Activated naive CD4-positive, alpha-beta T cell treated with anti-CD3 and anti-CD28 coated beads, Interleukin-2, amount 50 U/mL, for 24 hours (primary cell): Measurements from ENCODE around the gene ANKUB1.

Experiments used
- H3K27ac Mint-ChIP-seq: one replicate; pipeline ENCODE4 v1.8.0; 2021; ENCODE audit warnings: mild to moderate bottlenecking, mixed read lengths
- H3K27me3 Mint-ChIP-seq: one replicate; pipeline ENCODE4 v1.8.0; 2021; ENCODE audit warnings: mixed read lengths
- H3K36me3 Mint-ChIP-seq: one replicate; pipeline ENCODE4 v1.8.0; 2021; ENCODE audit warnings: mixed read lengths
- H3K4me1 Mint-ChIP-seq: one replicate; pipeline ENCODE4 v1.8.0; 2021; ENCODE audit warnings: mixed read lengths
- H3K4me3 Mint-ChIP-seq: one replicate; pipeline ENCODE4 v1.8.0; 2021; ENCODE audit warnings: mild to moderate bottlenecking, mixed read lengths
- H3K9me3 Mint-ChIP-seq: one replicate; pipeline ENCODE4 v1.8.0; 2021; ENCODE audit warnings: mixed read lengths

Gene ANKUB1

DNA sequence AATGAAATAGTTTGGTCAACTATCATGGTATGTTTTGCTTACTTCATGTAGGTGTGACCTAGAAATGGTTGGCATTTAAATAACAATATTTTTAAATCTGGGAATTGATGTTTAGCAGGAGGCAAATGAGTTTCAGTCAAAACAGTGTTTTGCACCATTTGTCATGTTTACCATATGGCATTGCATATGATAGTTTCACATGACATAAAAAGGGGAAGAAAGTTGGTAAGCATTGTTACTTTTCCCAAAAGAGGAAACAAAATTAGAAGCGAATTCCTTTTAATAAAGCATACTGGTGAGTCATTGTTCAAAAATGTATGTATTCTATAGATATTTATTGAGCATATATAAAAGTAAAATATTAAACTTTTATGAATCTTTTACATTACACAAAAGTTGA is 23.0 kb upstream of the ANKUB1 start:
- H3K27ac Mint-ChIP-seq: no peak overlapping the region
- H3K27me3 Mint-ChIP-seq: no peaks in the 10 kb centered on the region
- no peaks in the 10 kb centered on the region for H3K9me3 Mint-ChIP-seq
- peaks cover 68% of the 10 kb centered on the region for H3K4me1 Mint-ChIP-seq
- peak overlapping the region; percentile 98 for H3K4me3 Mint-ChIP-seq
- peaks cover 2% of the 10 kb centered on the region for H3K36me3 Mint-ChIP-seq

GRCh38 chr3:149813367-149814281 is 21.3 kb upstream of the ANKUB1 start:
- H3K4me1 Mint-ChIP-seq: peaks cover 54% of the 10 kb centered on the region
- peak overlapping the region; percentile 100 for H3K27ac Mint-ChIP-seq
- no peaks in the 10 kb centered on the region for H3K27me3 Mint-ChIP-seq
- H3K36me3 Mint-ChIP-seq: peaks cover 2% of the 10 kb centered on the region
- H3K9me3 Mint-ChIP-seq: no peaks in the 10 kb centered on the region
- peak overlapping the region; percentile 98 for H3K4me3 Mint-ChIP-seq

DNA sequence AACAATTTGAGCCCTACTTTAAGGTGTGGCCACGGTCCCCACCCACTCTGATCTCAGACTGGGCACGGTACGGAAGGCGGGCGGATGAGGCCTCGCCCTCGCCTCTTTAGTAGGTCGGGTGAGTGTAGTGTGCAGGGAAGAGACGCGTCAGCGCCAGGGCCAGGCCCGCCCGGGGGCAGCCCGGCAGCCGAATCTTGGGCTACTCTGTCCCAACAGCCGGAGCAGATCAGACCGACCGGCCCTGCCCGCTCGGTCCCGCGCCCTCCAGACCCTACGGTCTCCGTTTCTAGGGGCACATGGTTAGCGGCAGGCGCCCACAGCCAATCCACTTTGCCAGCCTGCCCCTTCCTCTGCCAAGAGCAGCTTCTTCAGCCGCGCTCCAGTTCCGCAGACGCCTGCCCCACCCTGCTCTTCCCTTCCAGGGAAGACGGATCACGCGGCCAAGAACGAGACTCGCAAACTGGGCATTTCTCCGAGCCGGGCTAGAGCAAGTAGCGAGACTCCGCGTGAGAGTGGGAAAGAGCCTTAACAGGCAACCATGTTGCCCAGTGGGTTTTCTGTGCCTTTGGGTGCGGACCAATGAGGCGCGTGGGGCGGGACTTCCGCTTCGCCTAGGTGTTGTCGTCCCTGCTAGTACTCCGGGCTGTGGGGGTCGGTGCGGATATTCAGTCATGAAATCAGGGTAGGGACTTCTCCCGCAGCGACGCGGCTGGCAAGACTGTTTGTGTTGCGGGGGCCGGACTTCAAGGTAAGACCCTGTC is 20.4 kb upstream of the ANKUB1 start, which contains the start of gene RNF13:
Gene RNF13 (plus strand): TSS at position 610 of the 761 bp plus-strand sequence. CDS start 32,812 bp downstream, outside the sequence.
- Mint-ChIP-seq H3K4me3 (peak within 1 kb of the TSS; percentile 98), H3K27ac (peak within 1 kb of the TSS; percentile 100), H3K27me3 (peaks cover 3% of the 10 kb centered on the region), H3K9me3 (no peaks in the 10 kb centered on the region), H3K4me1 (peaks cover 50% of the 10 kb centered on the region), H3K36me3 (peaks cover 2% of the 10 kb centered on the region)

GRCh38 chr3:149812165-149812605 is 19.8 kb upstream of the ANKUB1 start:
- peaks cover 3% of the 10 kb centered on the region for H3K27me3 Mint-ChIP-seq
- peak overlapping the region; percentile 100 for H3K27ac Mint-ChIP-seq
- H3K9me3 Mint-ChIP-seq: no peaks in the 10 kb centered on the region
- H3K4me3 Mint-ChIP-seq: peak overlapping the region; percentile 98
- peaks cover 44% of the 10 kb centered on the region for H3K4me1 Mint-ChIP-seq
- H3K36me3 Mint-ChIP-seq: peaks cover 2% of the 10 kb centered on the region

DNA sequence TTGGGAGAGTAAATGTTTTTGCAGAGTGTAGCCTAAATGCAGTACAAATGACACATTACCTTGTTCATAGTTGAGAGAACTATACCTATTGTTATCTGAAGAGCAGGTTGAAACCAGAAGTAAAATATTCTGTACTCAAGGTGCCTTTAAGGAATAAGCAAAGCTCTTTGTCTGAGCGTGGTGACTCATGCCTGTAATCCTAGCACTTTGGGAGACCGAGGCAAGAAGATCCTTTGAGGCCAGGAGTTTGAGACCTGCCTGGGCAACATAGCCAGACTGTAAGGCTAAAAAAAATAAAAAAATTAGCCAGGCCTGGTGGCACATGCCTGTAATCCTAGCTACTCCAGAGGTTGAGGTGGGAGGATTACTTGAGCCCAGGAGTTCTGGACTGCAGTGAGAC is 18.5 kb upstream of the ANKUB1 start:
- Mint-ChIP-seq H3K4me3 (no peak overlapping the region), H3K27ac (no peak overlapping the region), H3K36me3 (no peaks in the 10 kb centered on the region), H3K9me3 (no peaks in the 10 kb centered on the region), H3K27me3 (peaks cover 6% of the 10 kb centered on the region), H3K4me1 (peaks cover 30% of the 10 kb centered on the region)

- Mint-ChIP-seq H3K27ac (no peak overlapping the region), H3K4me1 (peaks cover 19% of the 10 kb centered on the region), H3K36me3 (no peaks in the 10 kb centered on the region), H3K27me3 (peaks cover 8% of the 10 kb centered on the region), H3K4me3 (no peak overlapping the region), H3K9me3 (no peaks in the 10 kb centered on the region)
Observed at GRCh38 chr3:149809699-149810098, 17.3 kb upstream of the ANKUB1 start.

DNA sequence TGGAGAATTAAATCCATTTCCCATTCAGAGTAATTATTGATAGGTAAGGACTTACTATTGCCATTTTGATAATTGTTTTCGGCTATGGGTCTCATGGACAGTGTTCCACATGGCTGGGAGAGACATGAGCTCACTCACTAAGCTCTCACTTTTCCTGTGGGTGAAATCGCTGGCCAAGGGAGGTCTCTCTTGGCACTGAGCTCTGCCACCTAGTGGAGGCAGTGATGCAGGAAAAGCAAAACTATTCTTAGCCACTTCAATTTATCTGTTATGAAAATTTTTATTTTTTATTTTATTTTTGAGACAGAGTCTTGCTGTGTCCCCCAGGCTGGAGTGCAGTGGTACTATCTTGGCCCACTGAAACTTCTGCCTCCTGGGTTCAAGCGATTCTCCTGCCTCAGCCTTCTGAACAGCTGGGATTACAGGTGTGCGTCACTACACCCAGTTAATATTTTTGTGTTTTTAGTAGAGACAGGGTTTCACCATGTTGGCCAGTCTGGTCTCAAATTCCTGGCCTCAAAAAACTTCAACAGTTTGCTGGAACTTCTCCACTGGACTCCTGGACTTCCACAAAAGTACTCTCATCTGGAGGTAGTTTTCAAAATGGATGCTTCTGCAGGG is 16.0 kb upstream of the ANKUB1 start:
- Mint-ChIP-seq H3K27me3 (peaks cover 8% of the 10 kb centered on the region), H3K36me3 (no peaks in the 10 kb centered on the region), H3K27ac (no peak overlapping the region), H3K9me3 (no peaks in the 10 kb centered on the region), H3K4me3 (no peak overlapping the region), H3K4me1 (peaks cover 10% of the 10 kb centered on the region)

DNA sequence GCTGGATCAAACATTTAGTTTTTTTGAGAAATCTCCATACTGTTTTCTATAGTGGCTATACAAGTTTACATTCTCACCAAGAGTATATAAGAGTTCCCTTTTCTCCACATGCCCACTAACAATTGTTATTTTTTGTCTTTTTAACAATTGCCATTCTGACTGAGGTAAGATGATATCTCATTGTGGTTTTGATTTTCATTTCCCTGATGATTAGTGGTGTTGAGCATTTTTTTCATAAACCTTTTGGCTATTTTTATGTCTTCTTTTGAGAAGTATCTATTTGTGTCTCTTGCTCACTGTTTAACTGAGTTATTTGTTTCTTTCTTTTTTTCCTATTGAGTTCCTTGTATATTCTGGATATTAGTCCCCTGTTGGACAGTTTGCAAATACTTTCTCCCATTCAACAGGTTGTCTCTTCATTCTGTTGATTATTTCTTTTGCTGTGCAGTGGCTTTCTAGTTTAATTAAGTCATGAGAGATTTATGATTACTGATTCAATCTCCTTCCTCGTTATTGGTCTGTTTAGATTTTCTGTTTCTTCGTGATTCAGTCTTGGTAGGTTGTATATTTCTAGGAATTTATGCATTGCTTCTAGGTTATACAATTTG is 13.9 kb upstream of the ANKUB1 start:
- Mint-ChIP-seq H3K36me3 (no peaks in the 10 kb centered on the region), H3K27ac (no peak overlapping the region), H3K4me3 (no peak overlapping the region), H3K27me3 (peaks cover 8% of the 10 kb centered on the region), H3K9me3 (no peaks in the 10 kb centered on the region), H3K4me1 (peaks cover 4% of the 10 kb centered on the region)

DNA sequence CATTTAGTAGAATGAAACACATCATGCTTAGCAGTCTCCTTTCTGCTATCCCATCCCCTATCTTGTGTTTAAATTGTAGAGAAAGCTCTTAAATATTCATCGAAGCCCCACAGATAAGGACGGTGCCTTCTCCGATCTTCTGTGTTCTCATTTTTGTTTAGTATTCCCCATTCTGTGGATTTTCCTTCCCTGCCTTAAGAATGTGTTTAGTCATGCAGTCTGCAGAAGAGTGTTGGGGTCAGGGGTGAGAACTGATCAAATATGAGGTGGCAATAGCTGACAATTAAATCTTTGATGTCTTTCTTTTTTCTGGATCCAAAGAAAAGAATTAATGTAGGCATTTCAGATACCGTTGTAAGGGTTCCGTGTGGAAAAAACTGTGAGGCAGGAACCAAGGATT is 9.3 kb upstream of the ANKUB1 start:
- Mint-ChIP-seq H3K4me1 (no peaks in the 10 kb centered on the region), H3K27ac (no peak overlapping the region), H3K36me3 (no peaks in the 10 kb centered on the region), H3K27me3 (peaks cover 9% of the 10 kb centered on the region), H3K4me3 (no peak overlapping the region), H3K9me3 (no peaks in the 10 kb centered on the region)

DNA sequence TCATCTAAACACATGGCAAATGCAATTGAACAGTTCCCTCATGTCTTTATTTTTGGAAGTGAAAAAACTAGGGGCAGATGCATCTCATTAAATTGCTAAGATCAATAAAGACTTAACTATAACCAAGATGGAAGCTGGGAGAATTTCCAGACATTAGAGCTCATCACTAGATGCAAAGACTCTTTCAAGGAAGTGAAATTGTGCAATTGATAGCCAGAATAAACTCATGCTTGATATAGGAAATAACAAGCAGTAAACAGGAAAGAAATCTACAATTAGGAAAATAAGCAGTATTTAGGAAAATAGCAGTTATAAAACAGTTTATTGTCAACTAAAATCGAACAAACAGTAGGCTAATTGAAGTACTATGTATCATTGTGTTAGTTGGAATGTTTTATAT is 8.8 kb upstream of the ANKUB1 start:
- Mint-ChIP-seq H3K4me1 (no peaks in the 10 kb centered on the region), H3K27me3 (peaks cover 6% of the 10 kb centered on the region), H3K9me3 (no peaks in the 10 kb centered on the region), H3K4me3 (no peak overlapping the region), H3K36me3 (no peaks in the 10 kb centered on the region), H3K27ac (no peak overlapping the region)

- Mint-ChIP-seq H3K27me3 (peaks cover 6% of the 10 kb centered on the region), H3K4me1 (no peaks in the 10 kb centered on the region), H3K36me3 (no peaks in the 10 kb centered on the region), H3K27ac (no peak overlapping the region), H3K9me3 (no peaks in the 10 kb centered on the region), H3K4me3 (no peak overlapping the region)
Observed at GRCh38 chr3:149800693-149801092, 8.3 kb upstream of the ANKUB1 start.

DNA sequence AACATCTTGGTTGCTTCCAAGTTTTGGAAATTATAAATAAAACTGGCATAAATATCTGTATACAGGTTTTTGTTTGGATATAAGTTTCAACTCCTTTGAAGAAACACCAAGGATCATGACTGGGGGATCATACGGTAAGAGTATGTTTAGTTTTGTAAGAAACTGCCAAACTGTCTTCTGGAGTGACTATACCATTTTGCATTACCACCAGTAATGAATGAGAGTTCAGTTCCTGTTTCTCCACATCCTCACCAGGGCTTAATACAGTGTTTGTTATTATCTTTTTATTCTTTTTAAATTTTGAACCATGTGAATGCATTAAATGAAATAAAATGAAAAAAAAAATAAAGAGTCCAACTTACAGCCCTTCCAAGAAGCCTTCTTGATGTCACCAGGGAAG is 3.7 kb upstream of the ANKUB1 start:
- Mint-ChIP-seq H3K4me1 (no peaks in the 10 kb centered on the region), H3K4me3 (no peak overlapping the region), H3K27ac (no peak overlapping the region), H3K36me3 (no peaks in the 10 kb centered on the region), H3K27me3 (peaks cover 7% of the 10 kb centered on the region), H3K9me3 (no peaks in the 10 kb centered on the region)

GRCh38 chr3:149790698-149791097 is 1.7 kb downstream of the ANKUB1 start:
- Mint-ChIP-seq H3K4me3 (no peak overlapping the region), H3K27ac (no peak overlapping the region), H3K27me3 (peaks cover 12% of the 10 kb centered on the region), H3K4me1 (no peaks in the 10 kb centered on the region), H3K9me3 (no peaks in the 10 kb centered on the region), H3K36me3 (no peaks in the 10 kb centered on the region)

DNA sequence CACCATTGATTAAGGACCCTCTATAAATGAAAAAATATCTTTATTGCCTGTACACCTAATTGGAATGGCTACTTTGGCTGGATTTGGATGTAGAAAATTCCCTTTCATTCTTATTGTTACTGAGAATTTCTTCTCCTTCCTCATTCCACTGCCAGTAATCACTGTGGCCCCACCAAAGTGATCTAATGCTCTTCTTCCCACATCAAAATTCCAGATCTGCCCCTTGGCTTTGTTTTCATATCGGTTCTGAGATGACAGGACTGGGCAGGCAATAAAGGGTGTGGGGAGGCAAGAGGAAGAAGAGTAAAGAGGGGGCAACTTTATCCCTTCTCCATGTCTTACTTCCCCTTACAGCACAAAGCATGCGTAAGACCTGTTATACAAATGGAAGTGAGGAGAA is 2.1 kb downstream of the ANKUB1 start:
- H3K27ac Mint-ChIP-seq: no peak overlapping the region
- no peak overlapping the region for H3K4me3 Mint-ChIP-seq
- peaks cover 12% of the 10 kb centered on the region for H3K27me3 Mint-ChIP-seq
- H3K4me1 Mint-ChIP-seq: no peaks in the 10 kb centered on the region
- no peaks in the 10 kb centered on the region for H3K36me3 Mint-ChIP-seq
- H3K9me3 Mint-ChIP-seq: no peaks in the 10 kb centered on the region

- Mint-ChIP-seq H3K27me3 (peaks cover 1% of the 10 kb centered on the region), H3K27ac (no peak overlapping the region), H3K9me3 (no peaks in the 10 kb centered on the region), H3K36me3 (no peaks in the 10 kb centered on the region), H3K4me3 (no peak overlapping the region), H3K4me1 (no peaks in the 10 kb centered on the region)
Observed at GRCh38 chr3:149784064-149784704, 8.2 kb downstream of the ANKUB1 start.
